NCI-H1436 (cell line): ENCODE measurements around the gene CCDC194.

ENCODE experiments used
- DNase-seq: peaks from one replicate; lab custom pipeline; 2025; lab: John Stamatoyannopoulos, UW

CCDC194 gene

GRCh38 chr19:17393914-17394313, at the start of gene CCDC194:
TSS of gene CCDC194 (minus strand) at chr19:17394196. CDS start at chr19:17394158, 38 bp downstream.
- no peak for DNase-seq

DNA sequence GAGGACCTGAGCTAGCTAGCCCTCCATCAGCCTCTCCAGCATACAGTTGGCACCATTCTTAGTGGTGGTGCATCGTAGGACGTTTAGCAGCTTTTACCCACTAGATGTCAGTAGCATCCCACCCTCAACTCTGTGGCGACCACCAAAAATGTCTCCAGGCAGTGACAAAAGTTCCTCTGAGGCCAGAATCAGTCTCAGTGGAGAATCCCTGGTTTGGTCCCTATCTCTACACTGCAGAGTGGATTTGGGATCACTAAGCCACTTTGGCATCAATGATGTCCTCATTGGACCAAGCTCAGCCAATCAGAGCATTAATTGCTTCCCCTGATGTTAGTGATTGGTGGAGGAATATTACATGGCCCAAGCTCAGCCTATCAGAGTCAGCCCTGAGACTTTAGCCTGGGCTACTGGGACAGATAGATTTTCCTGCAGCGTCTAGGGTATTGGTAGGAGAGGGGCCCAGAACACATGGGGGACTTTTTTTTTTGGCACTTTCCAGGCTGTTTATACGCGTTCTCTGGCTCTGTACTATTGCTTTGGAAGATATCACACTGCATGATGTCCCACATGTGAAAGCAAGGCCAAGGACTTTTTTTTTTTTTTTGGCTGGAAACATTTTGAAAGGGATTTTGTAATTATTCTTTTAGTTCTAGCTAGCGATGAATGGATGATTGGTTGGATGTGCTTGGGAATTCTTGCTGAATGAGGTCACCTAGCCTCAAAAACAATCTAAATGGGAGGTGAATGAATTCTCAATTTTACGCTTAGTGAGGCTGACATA, 47.4 kb upstream of the CCDC194 start:
- DNase-seq: no peak

- no peak for DNase-seq
These were observed 42.9 kb upstream of the CCDC194 start for GRCh38 chr19:17436874-17437267.

DNA sequence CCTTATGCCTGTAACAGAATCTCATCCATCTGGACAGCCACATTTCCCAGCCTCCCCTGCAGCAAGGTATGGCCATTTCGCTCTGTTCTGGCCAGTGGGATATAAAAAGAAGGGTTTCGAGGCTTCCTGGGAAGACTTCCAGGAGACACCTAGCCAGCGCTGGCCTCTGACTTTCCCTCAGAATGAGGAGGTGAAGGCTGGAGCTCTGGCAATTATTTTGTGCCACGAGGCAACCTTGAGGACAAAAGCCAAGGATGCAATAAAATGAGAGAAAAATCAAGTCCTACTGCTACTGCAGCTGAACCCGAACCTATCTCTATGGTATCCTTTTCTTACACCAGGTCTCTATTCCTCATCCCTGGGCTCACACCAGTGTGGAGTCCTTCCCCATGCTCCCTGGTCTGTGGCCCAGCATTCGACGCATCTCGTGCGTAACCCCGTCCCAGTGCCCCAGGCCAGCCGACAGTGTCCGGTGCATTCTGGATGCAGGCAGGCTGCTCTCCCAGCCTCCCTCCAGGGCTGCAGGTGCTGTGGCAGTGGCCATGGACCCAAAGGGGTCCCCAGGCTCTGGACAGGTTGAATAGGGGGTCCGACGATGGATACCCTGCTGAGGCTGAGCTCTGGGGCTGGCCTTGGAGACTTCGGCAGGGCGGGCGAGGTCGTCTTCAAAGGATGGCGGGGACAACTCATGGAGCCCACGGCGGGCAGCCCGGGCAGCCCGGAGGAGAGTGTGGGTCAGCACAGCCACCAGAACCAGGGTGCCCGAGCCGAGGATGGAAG, 42.3 kb upstream of the CCDC194 start:
- DNase-seq: no peak

GRCh38 chr19:17435218-17435617, 41.2 kb upstream of the CCDC194 start:
- no peak for DNase-seq

DNA sequence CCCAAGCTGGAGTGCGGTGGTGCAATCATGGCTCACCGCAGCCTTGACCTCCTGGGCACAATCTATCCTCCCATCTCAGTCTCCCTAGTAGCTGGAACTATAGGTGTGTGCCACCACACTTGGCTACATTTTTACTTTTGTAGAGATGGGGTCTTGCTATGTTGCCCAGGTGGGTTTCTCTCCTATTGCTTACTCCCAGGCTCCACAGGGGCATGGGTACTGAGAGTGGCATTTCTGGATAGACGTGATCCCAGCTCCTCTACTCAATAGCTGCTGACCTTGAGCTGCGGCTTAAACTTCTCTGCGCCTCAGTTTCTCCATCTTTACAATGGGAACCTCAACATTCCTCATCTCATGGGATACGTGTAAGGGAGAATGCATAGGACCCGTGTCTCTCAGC, 37.4 kb upstream of the CCDC194 start:
- DNase-seq: no peak

GRCh38 chr19:17429641-17430113, 35.7 kb upstream of the CCDC194 start:
- DNase-seq: no peak

DNA sequence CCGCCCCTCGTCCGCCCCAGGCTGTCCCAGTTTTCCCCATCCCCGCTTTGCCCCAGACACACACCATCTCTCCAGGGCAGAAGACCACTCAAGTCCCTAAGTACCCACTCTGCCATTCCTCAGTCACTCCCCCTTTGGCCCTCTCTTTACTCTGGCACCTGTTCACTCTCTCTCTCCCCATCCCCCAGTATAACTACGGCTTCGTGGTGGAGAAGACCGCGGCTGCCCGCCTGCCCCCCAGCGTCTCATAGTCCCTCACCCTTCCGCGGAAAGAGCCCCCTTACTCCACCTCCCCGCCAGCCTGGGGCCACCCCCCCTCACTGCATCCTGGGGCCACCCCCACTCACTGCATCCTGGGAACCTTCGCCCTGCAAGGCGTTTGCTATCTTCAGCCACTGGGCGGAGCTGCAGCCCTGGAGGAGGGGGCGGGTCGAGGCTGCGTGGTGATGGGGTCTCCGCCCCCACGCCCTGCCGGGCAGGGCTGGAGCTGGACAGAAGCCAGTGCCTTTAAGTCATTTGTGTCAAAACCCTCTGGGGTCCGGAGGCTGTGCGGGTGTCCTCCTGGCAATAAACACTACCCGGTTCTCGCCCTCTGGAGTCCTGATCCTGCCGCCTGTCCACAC, 30.9 kb upstream of the CCDC194 start:
- no peak for DNase-seq

DNA sequence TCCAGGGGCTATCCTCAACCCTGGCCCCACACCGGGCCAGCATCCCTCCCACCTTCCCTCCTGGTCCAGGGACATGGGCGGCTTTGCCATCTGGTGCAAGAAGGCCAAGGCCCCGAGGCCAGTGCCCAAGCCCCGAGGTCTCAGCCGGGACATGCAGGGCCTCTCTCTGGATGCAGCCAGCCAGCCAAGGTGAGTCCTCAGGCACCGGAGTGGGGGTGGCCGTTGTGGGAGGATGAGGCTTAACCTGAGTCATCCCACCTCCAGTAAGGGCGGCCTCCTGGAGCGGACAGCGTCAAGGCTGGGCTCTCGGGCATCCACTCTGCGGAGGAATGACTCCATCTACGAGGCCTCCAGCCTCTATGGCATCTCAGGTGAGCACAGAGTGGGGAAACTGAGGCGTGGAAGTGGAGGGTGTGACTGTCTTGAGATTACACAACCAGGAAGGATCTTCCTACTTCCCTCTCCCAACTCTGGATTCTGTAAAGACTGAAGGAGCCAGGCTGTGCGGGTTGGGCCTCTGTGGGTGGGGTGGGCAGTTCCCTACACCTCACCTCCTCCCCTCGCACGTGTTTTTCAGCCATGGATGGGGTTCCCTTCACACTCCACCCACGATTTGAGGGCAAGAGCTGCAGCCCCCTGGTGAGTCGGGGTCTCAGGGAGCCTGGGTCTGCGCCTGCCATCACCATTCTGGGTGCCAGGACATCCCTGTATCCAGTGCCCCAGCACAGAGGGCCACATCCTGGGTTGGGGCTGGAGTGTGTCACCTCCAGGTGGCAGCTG, 29.6 kb upstream of the CCDC194 start:
- no peak for DNase-seq

GRCh38 chr19:17421942-17422341, 27.9 kb upstream of the CCDC194 start:
- DNase-seq: no peak

DNA sequence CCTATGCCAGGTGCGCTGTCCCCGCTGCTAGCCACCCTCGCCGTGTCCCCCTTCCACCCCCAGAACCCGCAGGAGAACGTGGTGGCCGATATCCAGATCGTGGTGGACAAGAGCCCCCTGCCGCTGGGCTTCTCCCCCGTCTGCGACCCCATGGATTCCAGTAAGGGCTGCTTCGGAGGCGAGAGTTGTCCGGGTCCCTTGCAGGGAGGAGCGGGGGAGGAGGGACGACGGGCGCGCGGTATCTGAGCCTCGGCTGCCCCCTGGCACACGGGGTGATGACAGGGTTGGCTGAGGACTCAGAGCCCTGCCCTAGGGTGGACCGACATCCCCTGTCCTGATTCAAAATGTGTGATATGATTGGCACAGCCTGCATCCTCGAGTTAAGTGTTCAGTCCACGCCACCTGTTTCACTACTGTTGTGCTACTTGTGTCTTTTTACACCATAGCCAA, 26.5 kb upstream of the CCDC194 start:
- no peak for DNase-seq

GRCh38 chr19:17419621-17420474, 25.9 kb upstream of the CCDC194 start, which contains the start of gene MVB12A:
TSS of gene MVB12A (plus strand) at chr19:17420047. CDS start at chr19:17420136, 89 bp downstream.
- peak; percentile 97 for DNase-seq

- no peak for DNase-seq
These were observed 25.2 kb upstream of the CCDC194 start for GRCh38 chr19:17419154-17419620.

- DNase-seq: no peak
These were observed 24.7 kb upstream of the CCDC194 start for GRCh38 chr19:17418710-17419109.

DNA sequence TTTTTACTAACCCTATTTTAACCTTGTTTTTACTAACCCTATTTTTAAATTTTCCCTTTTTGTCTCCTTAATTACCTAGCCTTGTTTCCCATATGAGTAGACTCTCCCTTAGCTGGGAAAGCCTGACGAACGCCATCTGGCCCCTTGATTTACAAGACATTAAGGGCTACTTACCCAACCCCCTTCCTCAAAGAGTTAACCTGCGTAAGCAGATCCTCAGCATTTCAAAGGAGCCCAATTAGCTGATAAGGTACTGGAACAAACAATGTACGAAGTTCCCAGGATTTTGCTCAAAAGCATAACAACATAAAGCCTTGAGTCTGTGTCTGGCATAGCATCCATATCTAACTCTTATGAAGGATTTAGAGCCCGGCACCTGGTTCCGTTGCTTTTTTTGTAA, 21.1 kb upstream of the CCDC194 start:
- DNase-seq: no peak

- no peak for DNase-seq
These were observed 20.1 kb upstream of the CCDC194 start for GRCh38 chr19:17414097-17414496.

GRCh38 chr19:17411801-17412200, 17.8 kb upstream of the CCDC194 start:
- DNase-seq: no peak

DNA sequence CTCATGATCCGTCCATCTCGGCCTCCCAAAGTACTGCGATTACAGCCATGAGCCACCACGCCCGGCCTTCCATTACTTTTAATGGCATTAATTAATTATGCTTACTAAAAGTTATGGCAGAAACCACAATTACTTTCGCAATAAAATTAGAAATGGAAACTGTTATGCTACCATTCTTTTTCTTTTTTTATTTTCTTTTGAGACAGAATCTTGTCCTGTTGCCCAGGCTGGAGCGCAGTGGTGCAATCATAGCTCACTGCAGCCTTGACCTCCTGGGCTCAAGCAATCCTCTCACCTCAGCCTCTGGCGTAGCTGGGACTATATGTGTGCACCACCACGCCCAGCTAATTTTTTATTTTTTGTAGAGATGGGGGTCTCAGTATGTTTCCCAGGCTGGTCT, 16.0 kb upstream of the CCDC194 start:
- DNase-seq: no peak

DNA sequence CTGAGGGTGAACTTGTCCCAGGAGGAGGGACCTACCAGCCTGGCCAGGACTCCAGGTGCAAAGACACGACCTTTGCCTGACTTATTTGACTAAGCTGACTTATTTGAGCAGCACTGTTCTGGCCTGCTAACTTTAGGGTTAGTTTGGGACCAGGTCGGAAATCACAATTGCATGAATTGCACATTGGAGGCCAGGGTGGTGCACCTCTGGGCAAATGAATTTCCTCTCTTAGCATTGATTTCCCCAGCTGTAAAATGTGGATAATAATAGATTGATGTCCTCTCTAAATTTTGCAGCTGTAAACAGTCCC, 12.8 kb upstream of the CCDC194 start:
- DNase-seq: no peak

DNA sequence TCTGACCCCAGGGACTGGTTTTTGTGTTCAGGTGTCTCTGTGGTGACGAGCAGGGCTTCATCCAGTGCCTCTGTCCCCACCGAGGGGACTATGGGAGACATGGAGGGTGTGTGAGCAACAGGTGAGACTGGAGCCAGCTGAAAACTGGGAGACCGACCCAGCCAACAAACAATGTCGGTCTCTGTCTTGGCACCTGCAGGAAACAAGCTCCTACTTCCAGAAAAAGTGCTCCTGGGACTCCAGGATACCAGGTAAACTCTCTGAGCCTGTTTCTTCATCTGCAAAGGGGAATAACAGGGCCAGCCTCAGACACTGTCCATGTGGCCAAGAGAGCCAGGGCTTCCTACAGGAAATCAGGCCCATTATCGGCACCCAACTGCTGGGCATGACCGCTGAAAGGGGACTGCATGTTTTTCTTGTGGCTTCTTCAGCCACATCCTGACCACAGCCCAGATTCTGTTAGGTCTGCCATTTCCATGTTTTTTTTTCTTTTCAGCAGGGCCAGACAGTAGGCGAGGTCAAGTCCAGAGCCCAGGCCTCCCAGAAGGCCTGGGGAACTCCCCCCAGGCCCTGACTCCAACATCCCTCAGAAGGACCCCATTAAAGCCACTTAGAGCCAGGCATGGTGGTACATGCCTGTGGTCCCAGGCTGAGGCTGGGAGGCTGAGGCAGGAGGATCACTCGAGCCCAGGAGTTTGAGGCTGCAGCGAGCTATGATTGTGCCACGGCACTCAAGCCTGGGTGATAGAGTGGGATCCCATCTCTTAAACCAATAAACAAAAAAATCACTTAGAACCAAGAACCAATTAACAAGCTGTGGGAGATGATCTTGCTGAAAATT, 12.3 kb upstream of the CCDC194 start:
- DNase-seq: no peak
